Brain microvascular endothelial cell (primary cell): ENCODE results near the gene COL9A3.
"Not testable (repeated sequence)": the region's sequence is repeated elsewhere in the genome, so short reads cannot be mapped to it uniquely, and the experiment has no call there.

Source experiments
- DNase-seq: peaks from one replicate; pipeline ENCODE4 v3.0.0-alpha.2; 2020
- H3K27ac ChIP-seq: fragments of 250-450 bp; sonication (Bioruptor Pico); 2 replicates; pipeline ENCODE4 v1.5.1; 2020; ENCODE audit warnings: mild to moderate bottlenecking, moderate library complexity
- H3K27me3 ChIP-seq: fragments of 250-450 bp; sonication (Bioruptor Pico); replicated peaks from 2 replicates; pipeline ENCODE4 v1.5.1; 2020; ENCODE audit warnings: mild to moderate bottlenecking
- H3K36me3 ChIP-seq: fragments of 250-450 bp; sonication (Bioruptor Pico); replicated peaks from 2 replicates; pipeline ENCODE4 v1.5.1; 2020; ENCODE audit warnings: mild to moderate bottlenecking
- H3K4me3 ChIP-seq: 2 replicates; pipeline ENCODE4 v1.5.1; 2011; ENCODE audit warnings: low read depth, mild to moderate bottlenecking, control low read depth, low read length, moderate library complexity
- CTCF ChIP-seq: IDR thresholded peaks from 2 replicates; pipeline ENCODE4 v1.5.1; 2011; ENCODE audit warnings: low read depth, mild to moderate bottlenecking, moderate library complexity, low read length, control low read depth, inconsistent platforms; ENCODE audit errors: missing control alignments
- in situ Hi-C: cut with HindIII; loops from 2 replicates; pipeline ENCODE4 v1.10.0; 2017; ENCODE audit warnings: low sequenced_read_pairs, low pct_ligation_motif_present

The COL9A3 gene

GRCh38 chr20:62872862-62873261 is 56.0 kb downstream of the COL9A3 start:
- no peak overlapping the region for H3K27ac ChIP-seq

GRCh38 chr20:62873280-62873679 is 56.4 kb downstream of the COL9A3 start:
- no peak for DNase-seq
- no peaks in the 10 kb centered on the region for H3K27me3 ChIP-seq
- H3K4me3 ChIP-seq: no peak overlapping the region
- no peak for TF ChIP-seq CTCF
- in situ Hi-C loops: no loop called here
- H3K36me3 ChIP-seq: no peaks in the 10 kb centered on the region
- no peak overlapping the region for H3K27ac ChIP-seq

More at GRCh38 chr20:62872862-62873261, 56.0 kb downstream of the COL9A3 start:
- TF ChIP-seq CTCF: no peak
- in situ Hi-C loops: no loop called here
- H3K4me3 ChIP-seq: no peak overlapping the region
- DNase-seq: no peak
- no peaks in the 10 kb centered on the region for H3K36me3 ChIP-seq
- H3K27me3 ChIP-seq: no peaks in the 10 kb centered on the region

GRCh38 chr20:62873681-62874031 is 56.8 kb downstream of the COL9A3 start:
- TF ChIP-seq CTCF: peak; percentile 65
- H3K27ac ChIP-seq, in situ Hi-C loops, H3K27me3 ChIP-seq, H3K36me3 ChIP-seq, H3K4me3 ChIP-seq: not testable (repeated sequence)
- peak; percentile 66 for DNase-seq

- no peak for DNase-seq
- Histone ChIP-seq H3K4me3 (no peak overlapping the region), H3K36me3 (no peaks in the 10 kb centered on the region), H3K27me3 (no peaks in the 10 kb centered on the region), H3K27ac (no peak overlapping the region)
- in situ Hi-C loops: no loop called here
- TF ChIP-seq CTCF: no peak
Measured at GRCh38 chr20:62874964-62875344, 58.1 kb downstream of the COL9A3 start.

GRCh38 chr20:62875419-62876361 is 58.8 kb downstream of the COL9A3 start:
- in situ Hi-C loops: no loop called here
- Histone ChIP-seq H3K4me3 (no peak overlapping the region), H3K27me3 (no peaks in the 10 kb centered on the region), H3K27ac (no peak overlapping the region), H3K36me3 (no peaks in the 10 kb centered on the region)
- TF ChIP-seq CTCF: peak; percentile 65
- peak; percentile 81 for DNase-seq
